Measurements from ENCODE around the gene FXN.
"Not testable (repeated sequence)": the region's sequence is repeated elsewhere in the genome, so short reads cannot be mapped to it uniquely, and the experiment has no call there.

Gene FXN

GRCh38 chr9:69107771-69108170, 72.2 kb downstream of the FXN start:
- no peak for DNase-seq

- not testable (repeated sequence) for DNase-seq
These were observed 73.2 kb downstream of the FXN start for GRCh38 chr9:69108706-69109105.

DNA sequence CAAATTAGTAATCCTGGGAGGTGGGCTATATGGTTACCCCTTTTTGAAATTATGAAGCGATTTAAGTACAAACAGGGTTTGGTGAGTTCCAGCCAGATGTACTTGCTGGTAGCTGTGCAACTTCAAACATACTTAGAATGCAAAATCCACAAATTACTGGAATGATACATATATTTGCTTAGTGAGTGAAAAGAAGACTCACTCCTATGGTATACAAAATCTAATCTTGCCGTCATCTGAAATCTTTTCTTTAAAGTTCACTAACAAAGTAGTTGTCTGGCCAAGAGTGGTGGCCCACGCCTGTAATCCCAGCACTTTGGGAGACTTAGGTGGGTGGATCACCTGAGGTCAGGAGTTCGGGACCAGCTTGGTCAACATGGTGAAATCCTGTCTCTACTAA, 73.6 kb downstream of the FXN start:
- DNase-seq: no peak

DNA sequence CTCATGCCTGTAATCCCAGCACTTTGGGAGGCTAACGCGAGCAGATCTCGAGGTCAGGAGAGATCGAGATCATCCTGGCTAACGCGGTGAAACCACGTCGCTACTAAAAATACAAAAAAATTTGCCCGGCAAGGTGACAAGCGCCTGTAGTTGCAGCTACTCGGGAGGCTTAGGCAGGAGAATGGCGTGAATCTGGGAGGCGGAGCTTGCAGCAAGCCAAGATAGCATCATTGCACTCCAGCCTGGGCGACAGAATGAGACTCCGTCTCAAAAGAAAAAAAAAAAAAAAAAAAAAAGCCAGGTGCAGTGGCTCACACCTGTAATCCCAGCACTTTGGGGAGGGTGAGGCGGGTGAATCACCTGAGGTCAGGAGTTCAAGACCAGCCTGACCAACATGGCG, 77.1 kb downstream of the FXN start:
- DNase-seq: not testable (repeated sequence)

DNA sequence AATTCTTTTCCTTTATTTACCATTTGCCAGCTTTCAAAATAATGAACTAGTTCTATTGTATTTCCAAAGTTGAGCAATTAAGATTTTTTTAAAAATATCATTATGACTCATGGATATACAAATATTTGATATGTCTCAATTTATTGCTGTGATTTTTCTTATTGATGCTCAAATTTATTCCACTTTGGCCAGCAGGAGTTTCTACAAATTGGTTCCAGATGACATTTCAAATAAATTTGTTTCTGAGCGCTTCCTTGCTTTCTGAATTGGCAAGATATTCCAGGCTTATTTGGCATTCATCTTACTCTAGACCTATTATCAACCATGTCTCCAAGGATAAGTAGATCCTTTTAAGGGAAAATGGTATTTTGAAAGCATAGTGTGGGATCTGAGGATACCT, 80.1 kb downstream of the FXN start:
- DNase-seq: no peak

- no peak for DNase-seq
These were observed 83.1 kb downstream of the FXN start for GRCh38 chr9:69118656-69119055.

DNA sequence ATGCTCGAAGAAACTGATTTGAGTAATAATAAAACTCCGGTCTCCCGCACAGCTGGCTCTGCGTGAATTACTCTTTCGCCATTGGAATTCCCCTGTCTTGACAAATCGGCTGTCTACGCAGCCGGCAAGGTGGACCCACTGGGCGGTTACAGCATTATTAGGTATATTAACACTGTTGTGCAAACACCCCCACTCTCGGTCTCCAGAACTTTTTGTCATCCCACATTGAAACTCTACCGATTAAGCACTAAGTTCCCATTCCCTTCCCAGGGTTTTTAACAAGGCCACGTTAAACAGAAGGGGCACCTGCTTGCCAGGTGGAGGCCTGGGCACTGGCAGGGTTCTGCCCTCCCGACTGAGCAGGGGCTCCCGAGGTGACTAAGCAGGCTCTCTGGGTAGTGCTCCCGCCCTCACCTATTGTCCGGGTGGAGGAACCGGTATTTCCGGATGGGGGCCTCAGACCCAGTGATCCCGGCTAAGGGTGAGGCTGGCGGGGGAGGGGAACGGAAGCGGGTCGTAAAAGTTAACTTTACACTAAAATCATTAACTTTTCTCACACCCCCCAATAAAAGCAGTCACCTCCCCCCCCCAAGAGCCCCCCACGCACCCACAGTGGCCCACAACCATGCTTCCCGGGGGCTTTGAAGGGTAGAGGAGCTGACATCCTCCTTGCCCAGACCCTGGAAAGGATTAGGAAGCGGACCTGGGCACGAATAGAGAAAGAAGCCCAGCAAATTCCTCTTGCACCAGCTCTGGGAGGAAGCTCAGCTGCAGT, 85.0 kb downstream of the FXN start:
- no peak for DNase-seq

- DNase-seq: peak; percentile 17
These were observed 85.9 kb downstream of the FXN start for GRCh38 chr9:69121155-69122081.

- DNase-seq: peak; percentile 49
These were observed 86.6 kb downstream of the FXN start for GRCh38 chr9:69122082-69122548.

DNA sequence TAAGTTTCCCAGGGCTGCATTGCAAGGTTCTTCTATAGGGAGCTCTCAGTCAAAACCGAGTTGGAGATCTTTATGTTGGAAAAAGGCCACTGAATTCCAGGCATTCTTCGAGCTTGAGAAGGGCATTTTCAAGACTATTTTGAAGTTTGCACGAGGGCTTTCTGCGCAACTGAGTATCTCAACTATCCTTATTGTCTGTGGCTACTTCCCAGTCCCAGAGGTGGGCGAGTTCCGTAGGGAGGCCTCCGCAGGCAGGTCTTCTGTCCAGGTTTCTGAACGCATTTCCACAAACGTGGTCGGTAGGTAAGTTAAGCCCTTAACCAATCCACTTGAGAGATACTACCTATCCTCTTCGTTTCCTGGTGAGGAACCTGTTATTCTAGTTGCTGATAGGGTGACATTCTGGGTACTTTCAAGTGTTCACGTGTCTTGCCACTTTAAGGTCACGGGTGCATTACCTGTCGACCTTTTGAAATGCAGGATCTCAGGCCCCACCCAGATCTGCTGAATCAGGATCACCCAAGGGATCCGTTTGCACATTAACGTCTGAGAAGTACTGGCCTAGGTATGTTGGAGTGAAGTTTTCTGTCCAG, 87.1 kb downstream of the FXN start:
- DNase-seq: no peak

- DNase-seq: no peak
These were observed 95.2 kb downstream of the FXN start for GRCh38 chr9:69130456-69131441.

DNA sequence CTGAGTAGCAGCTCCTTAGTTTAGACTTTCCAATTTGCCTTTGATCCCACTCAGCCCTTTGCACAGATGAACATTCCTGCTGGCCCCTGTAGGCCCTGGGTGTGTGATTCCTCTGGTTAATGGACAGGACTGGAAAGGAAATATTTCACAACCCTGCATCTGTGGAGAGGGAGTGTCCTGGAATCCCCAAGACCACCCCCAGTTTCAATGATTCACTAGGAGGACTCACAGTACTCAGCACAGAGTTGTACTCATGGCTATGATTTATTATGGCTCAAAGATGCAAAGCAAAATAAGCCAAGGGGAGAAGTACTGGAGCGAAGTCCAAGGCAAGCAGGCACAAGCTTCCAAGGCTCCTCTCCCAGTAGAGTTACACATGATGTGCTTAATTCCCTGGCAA, 96.1 kb downstream of the FXN start:
- DNase-seq: no peak

DNA sequence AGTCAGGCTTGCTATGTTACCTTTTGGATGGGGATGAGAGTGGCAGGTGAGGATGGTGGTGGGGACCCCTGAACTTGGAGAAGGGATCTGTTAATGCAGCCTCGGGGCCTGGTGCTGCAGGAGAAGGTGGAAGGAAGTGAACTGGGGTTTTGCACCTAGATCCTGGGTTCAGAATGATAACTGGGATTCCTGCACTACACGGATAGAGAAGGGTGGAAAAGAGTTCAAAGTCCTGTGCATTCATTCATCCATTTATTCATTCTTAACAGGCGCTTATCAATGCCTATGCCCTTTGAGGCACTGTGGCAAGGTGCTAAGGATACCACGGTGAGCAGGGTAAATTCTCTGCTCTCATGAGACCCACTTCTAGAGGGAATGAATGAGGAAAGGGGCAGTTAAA, 96.8 kb downstream of the FXN start:
- DNase-seq: no peak

DNA sequence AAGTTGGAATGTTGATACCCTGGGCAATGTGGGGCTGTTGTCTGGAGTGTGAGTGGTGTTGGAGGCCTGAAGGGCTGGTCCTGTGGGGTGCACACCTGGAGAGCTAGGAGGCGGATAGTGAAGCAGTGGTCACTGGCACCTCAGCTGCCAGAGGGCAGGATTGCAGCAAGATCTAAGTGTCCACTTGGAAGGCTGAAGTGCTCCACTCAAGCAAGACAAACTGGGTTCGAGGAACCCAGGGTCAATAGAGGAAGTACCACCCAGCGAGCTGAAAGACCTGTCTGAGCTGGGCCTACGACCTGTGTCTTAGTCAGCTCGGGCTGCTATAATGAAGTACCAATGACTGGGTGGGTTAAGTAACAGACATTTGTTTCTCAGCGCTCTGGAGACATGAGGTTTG, 98.9 kb downstream of the FXN start:
- DNase-seq: no peak

GRCh38 chr9:69136185-69136584, 100.6 kb downstream of the FXN start:
- DNase-seq: no peak

GRCh38 chr9:69136779-69137178, 101.2 kb downstream of the FXN start:
- DNase-seq: no peak

- no peak for DNase-seq
These were observed 101.8 kb downstream of the FXN start for GRCh38 chr9:69137311-69137710.

DNA sequence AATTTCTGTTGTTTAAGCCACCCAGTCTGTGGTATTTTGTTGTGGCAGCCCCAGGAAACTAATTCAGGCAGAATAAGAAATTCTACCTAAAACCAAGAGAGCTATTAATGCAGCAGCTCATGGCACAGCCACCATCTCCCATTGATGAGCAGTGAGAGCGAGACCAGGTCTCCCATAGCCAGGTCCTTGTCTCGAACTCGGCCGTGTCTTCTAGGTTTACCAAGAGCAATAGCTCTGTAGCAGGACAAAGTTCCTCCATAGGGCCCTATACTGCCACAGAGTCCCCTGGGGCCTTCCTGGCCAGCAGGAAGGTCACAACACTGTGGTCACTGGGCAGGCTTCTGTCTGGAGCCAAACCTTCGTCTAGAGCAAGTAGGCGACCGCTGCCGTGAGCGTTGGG, 104.0 kb downstream of the FXN start:
- no peak for DNase-seq

GRCh38 chr9:69140123-69140735, 104.7 kb downstream of the FXN start:
- no peak for DNase-seq

- DNase-seq: no peak
These were observed 106.3 kb downstream of the FXN start for GRCh38 chr9:69141851-69142250.

DNA sequence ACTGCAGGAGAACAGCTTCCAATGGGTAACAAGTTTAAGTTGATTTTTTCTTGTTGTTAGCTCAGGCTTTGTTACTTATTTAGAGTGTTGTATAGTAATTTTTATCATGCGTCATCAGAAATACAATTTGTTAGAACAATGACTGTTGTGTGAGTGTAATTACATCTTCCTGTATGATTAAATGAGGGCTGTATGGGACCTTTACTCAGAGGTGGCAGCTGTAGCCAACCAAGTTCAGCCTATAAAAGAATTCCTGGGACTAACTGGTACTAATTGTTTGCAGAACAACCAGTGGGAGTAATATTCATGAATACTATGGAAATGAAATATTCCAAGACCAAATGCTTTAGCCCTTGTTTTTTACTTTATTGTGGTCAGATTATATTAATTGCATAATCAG, 107.7 kb downstream of the FXN start:
- DNase-seq: no peak
